SK-N-SH (cell line): Measurements from ENCODE around the gene DMD. TPM values are rescaled to one million over a fixed set of nuclear protein-coding genes. Genes with fewer than 3 reads are reported as not detected.

Source experiments
- CTCF ChIA-PET: fragments of 300-600, 350-600 bp; formaldehyde crosslinking; extraction: SDS; loops from one replicate; lab custom pipeline; 2021; lab: Yijun Ruan, JAX
- POLR2A ChIA-PET: fragments of 350-600 bp; sonication (Branson Sonifier 250); formaldehyde crosslinking; extraction: SDS; loops from one replicate; lab custom pipeline; 2020; ENCODE audit warnings: antibody characterized with exemption, inconsistent platforms; lab: Yijun Ruan, JAX
- DNase-seq: peaks from one replicate; pipeline ENCODE4 v3.0.0; 2012
- H2AFZ ChIP-seq: fragments of 200-600 bp; sonication (generic); 2 replicates; pipeline ENCODE4 v1.8.1; 2016; ENCODE audit warnings: antibody characterized with exemption, mild to moderate bottlenecking, low read depth
- H3F3A ChIP-seq: fragments of 200-600 bp; sonication (generic); replicated peaks from 2 replicates; pipeline ENCODE3; 2016; ENCODE audit warnings: antibody characterized with exemption, mild to moderate bottlenecking; ENCODE audit not compliant: insufficient read depth
- H3K27ac ChIP-seq, 2 experiments: fragments of 200-500 bp in 1 of 2; fragments of 200-600 bp in 1 of 2; sonication (Bioruptor generic) in 1 of 2; sonication (generic), shearing (Covaris generic) in 1 of 2; 2 replicates each; pipeline versions ENCODE4 v1.5.1 to v1.6.1; 2014 to 2016; ENCODE audit warnings: low read depth in 2 of 2, inconsistent platforms in 1 of 2, low read length in 1 of 2, mild to moderate bottlenecking in 1 of 2, mixed read lengths in 1 of 2
- H3K27me3 ChIP-seq: fragments of 200-600 bp; sonication (generic), shearing (Covaris generic); 2 replicates; pipeline ENCODE4 v1.6.1; 2016; ENCODE audit warnings: mixed run types; ENCODE audit not compliant: insufficient read depth
- H3K36me3 ChIP-seq, 2 experiments: fragments of 200-500 bp in 1 of 2; fragments of 200-600 bp in 1 of 2; sonication (Bioruptor generic) in 1 of 2; sonication (generic) in 1 of 2; replicated peaks in 1 of 2; 2 replicates each; pipeline versions ENCODE3 to v1.5.1; 2014 to 2016; ENCODE audit warnings: low read length in 1 of 2, mild to moderate bottlenecking in 1 of 2; ENCODE audit not compliant: insufficient read depth in 2 of 2, control insufficient read depth in 1 of 2
- H3K4me1 ChIP-seq, 2 experiments: fragments of 200-500 bp in 1 of 2; fragments of 200-600 bp in 1 of 2; sonication (Bioruptor generic) in 1 of 2; sonication (generic), shearing (Covaris generic) in 1 of 2; 2 replicates each; pipeline versions ENCODE4 v1.5.1 to v1.6.1; 2014 to 2016; ENCODE audit warnings: low read depth in 1 of 2, low read length in 1 of 2, mixed run types in 1 of 2; ENCODE audit not compliant: insufficient read depth in 2 of 2, control insufficient read depth in 1 of 2
- H3K4me2 ChIP-seq: fragments of 200-600 bp; sonication (generic), shearing (Covaris generic); 2 replicates; pipeline ENCODE4 v1.6.1; 2017; ENCODE audit warnings: mixed run types
- H3K4me3 ChIP-seq, 2 experiments: fragments of 200-500 bp in 1 of 2; fragments of 200-600 bp in 1 of 2; sonication (Bioruptor generic) in 1 of 2; sonication (generic), shearing (Covaris generic) in 1 of 2; 2 replicates each; pipeline versions ENCODE4 v1.5.1 to v1.8.1; 2014 to 2016; ENCODE audit warnings: low read depth in 2 of 2, inconsistent platforms in 1 of 2, low read length in 1 of 2, mild to moderate bottlenecking in 1 of 2, mixed read lengths in 1 of 2, moderate library complexity in 1 of 2
- H3K79me2 ChIP-seq: fragments of 200-600 bp; sonication (generic); 2 replicates; pipeline ENCODE4 v1.8.1; 2017; ENCODE audit warnings: mild to moderate bottlenecking; ENCODE audit not compliant: insufficient read depth
- H3K9ac ChIP-seq: fragments of 200-600 bp; sonication (generic); 2 replicates; pipeline ENCODE4 v1.6.1; 2017; ENCODE audit warnings: mixed run types
- H3K9me2 ChIP-seq: fragments of 200-600 bp; sonication (generic); 2 replicates; pipeline ENCODE4 v1.6.1; 2017; ENCODE audit warnings: mixed run types
- H3K9me3 ChIP-seq: fragments of 200-600 bp; sonication (generic); 2 replicates; pipeline ENCODE4 v1.6.1; 2017; ENCODE audit warnings: mixed run types, mild to moderate bottlenecking, moderate library complexity
- H4K20me1 ChIP-seq: fragments of 200-600 bp; sonication (generic); 2 replicates; pipeline ENCODE4 v1.6.1; 2017; ENCODE audit warnings: mild to moderate bottlenecking, mixed run types; ENCODE audit not compliant: insufficient read depth
- FOSL2 ChIP-seq: IDR thresholded peaks from 2 replicates; pipeline ENCODE4 v1.4.0; 2012; ENCODE audit warnings: low read depth, mild to moderate bottlenecking, moderate library complexity, borderline replicate concordance
- FOXJ3 ChIP-seq: sonication (generic); formaldehyde crosslinking; IDR thresholded peaks from 2 replicates; pipeline ENCODE4 v1.5.1; 2020; ENCODE audit warnings: mild to moderate bottlenecking, missing genetic modification reagents
- JUND ChIP-seq: IDR thresholded peaks from 2 replicates; pipeline ENCODE4 v1.4.0; 2012
- MXI1 ChIP-seq: IDR thresholded peaks from 2 replicates; pipeline ENCODE4 v1.6.1; 2012; ENCODE audit warnings: mild to moderate bottlenecking, low read depth, low read length, improper control_type of control experiment
- NFIC ChIP-seq: IDR thresholded peaks from 2 replicates; pipeline ENCODE4 v1.4.0; 2012; ENCODE audit warnings: borderline replicate concordance
- POLR2AphosphoS5 ChIP-seq: IDR thresholded peaks from 2 replicates; pipeline ENCODE4 v1.6.1; 2012; ENCODE audit warnings: low read depth, low read length
- RAD21 ChIP-seq: IDR thresholded peaks from 2 replicates; pipeline ENCODE4 v1.6.1; 2012; ENCODE audit warnings: mild to moderate bottlenecking, low read length
- RCOR1 ChIP-seq: fragments of 150-350 bp; IDR thresholded peaks from 2 replicates; pipeline ENCODE4 v1.6.1; 2017; ENCODE audit warnings: antibody characterized with exemption, low read length
- REST ChIP-seq: IDR thresholded peaks from 2 replicates; pipeline ENCODE4 v1.6.1; 2012; ENCODE audit warnings: mild to moderate bottlenecking, low read depth, low read length, moderate library complexity
- SIN3A ChIP-seq: IDR thresholded peaks from 2 replicates; pipeline ENCODE4 v1.6.1; 2012; ENCODE audit warnings: low read depth, mild to moderate bottlenecking, low read length, moderate library complexity, borderline replicate concordance
- SMC3 ChIP-seq: IDR thresholded peaks from 2 replicates; pipeline ENCODE4 v1.6.1; 2012; ENCODE audit warnings: low read depth, low read length, improper control_type of control experiment
- TAF1 ChIP-seq: IDR thresholded peaks from 2 replicates; pipeline ENCODE4 v1.6.1; 2012; ENCODE audit warnings: low read depth, mild to moderate bottlenecking, low read length, moderate library complexity, borderline replicate concordance
- USF2 ChIP-seq: fragments of 150-350 bp; IDR thresholded peaks from 2 replicates; pipeline ENCODE4 v1.6.1; 2017; ENCODE audit warnings: antibody characterized with exemption, low read length, low read depth, borderline replicate concordance
- ZBTB33 ChIP-seq: IDR thresholded peaks from 2 replicates; pipeline ENCODE4 v1.4.0; 2012; ENCODE audit warnings: low read depth, borderline replicate concordance
- WGBS: methylation state at CpG from one replicate; pipeline ENCODE4 v1.1.6; 2017; ENCODE audit warnings: low lambda C conversion rate; 5-methylcytosine and 5-hydroxymethylcytosine counted together
- polyA plus RNA-seq, 3 experiments: library from polyadenylated mRNA; depleted of rRNA; stranded (reverse); fragments of >200 nt; gene quantifications; 2 replicates each; pipeline ENCODE4 v1.2.3, GENCODE V29; 2012
- TF ChIP-seq, protein P1 (sequence below): IDR thresholded peaks from 2 replicates; pipeline ENCODE4; 2012

The DMD gene
- polyA plus RNA-seq, 1 of the 3 experiments (the other 2 are of a cell fraction) = 3.9 TPM

DNA sequence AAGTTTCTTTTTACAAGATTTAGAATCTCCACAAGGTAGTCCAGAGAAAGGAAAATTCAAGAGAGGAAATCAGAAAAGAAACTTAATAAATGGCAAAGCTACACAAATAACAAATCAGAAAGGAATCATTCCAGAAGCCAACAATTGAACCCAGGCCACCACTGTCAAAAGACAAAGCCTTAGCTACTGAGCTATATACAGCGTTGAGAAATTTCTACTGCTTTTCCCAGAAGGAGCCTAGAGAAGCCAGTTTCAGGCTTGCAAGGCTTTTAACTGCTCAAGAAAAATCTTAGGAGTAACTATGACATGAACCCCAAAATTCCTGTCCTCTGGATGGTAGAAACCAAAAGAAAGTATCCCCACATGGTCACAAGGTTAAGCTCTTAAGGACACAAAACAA is 129.0 kb downstream of the DMD start:
- no peaks in the 10 kb centered on the region for H3K36me3 ChIP-seq
- TF ChIP-seq POLR2AphosphoS5 (no peak), RAD21 (no peak), REST (no peak), JUND (no peak), TAF1 (no peak), SMC3 (no peak), ZBTB33 (no peak), FOXJ3 (no peak), FOSL2 (no peak), MXI1 (no peak), NFIC (no peak), USF2 (no peak), SIN3A (no peak), RCOR1 (no peak)
- TF ChIP-seq, protein P1, sequence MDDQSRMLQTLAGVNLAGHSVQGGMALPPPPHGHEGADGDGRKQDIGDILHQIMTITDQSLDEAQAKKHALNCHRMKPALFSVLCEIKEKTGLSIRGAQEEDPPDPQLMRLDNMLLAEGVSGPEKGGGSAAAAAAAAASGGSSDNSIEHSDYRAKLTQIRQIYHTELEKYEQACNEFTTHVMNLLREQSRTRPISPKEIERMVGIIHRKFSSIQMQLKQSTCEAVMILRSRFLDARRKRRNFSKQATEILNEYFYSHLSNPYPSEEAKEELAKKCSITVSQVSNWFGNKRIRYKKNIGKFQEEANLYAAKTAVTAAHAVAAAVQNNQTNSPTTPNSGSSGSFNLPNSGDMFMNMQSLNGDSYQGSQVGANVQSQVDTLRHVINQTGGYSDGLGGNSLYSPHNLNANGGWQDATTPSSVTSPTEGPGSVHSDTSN = no peak
- TF ChIP-seq, all 33 proteins: peak for 0
- no peaks in the 10 kb centered on the region for H3K4me1 ChIP-seq
- no peaks in the 10 kb centered on the region for H4K20me1 ChIP-seq
- no peak overlapping the region for H3K27ac ChIP-seq
- H2AFZ ChIP-seq = no peak overlapping the region
- no peaks in the 10 kb centered on the region for H3F3A ChIP-seq
- H3K9me2 ChIP-seq = no peaks in the 10 kb centered on the region
- POLR2A ChIA-PET = no interaction called here
- H3K27me3 ChIP-seq = no peaks in the 10 kb centered on the region
- no peaks in the 10 kb centered on the region for H3K9me3 ChIP-seq
- H3K79me2 ChIP-seq = no peaks in the 10 kb centered on the region
- DNase-seq = no peak
- WGBS = 24% methylated on average over 1 of the region's 1 CpG
- no peak overlapping the region for H3K4me3 ChIP-seq
- CTCF ChIA-PET = interaction anchor here (0.8 kb wide), 1 partner anchor 12 kb away, joined by 3 read pairs; no protein-coding TSS in a partner anchor
- no peak overlapping the region for H3K9ac ChIP-seq
- no peak overlapping the region for H3K4me2 ChIP-seq
